Naive B cell (primary cell): ENCODE results near the gene ZNF213. TPM values are rescaled to one million over a fixed set of nuclear protein-coding genes. Genes with fewer than 3 reads are reported as not detected.
A peak's percentile ranks its signal among the peaks of the same experiment; 100 is the strongest.

Source experiments
- ATAC-seq, 2 donors: fragments of 150-1000 bp; cut with Tn5 transposase; 2 replicates each; pipeline ENCODE4 v1.10.0; 2021; ENCODE audit warnings: low read depth in 2 of 2, mild to moderate bottlenecking in 2 of 2, moderate library complexity in 2 of 2
- DNase-seq: peaks from one replicate; pipeline ENCODE4 v3.0.0; 2022
- H3K27ac Mint-ChIP-seq, 6 donors: one replicate each; pipeline ENCODE4 v1.8.0; 2020 to 2022; ENCODE audit warnings: mild to moderate bottlenecking in 6 of 6, mixed read lengths in 6 of 6, moderate library complexity in 5 of 6, inconsistent platforms in 2 of 6
- H3K27me3 Mint-ChIP-seq, 3 donors: one replicate each; pipeline ENCODE4 v1.8.0; 2021 to 2022; ENCODE audit warnings: mixed read lengths in 3 of 3, mild to moderate bottlenecking in 1 of 3
- H3K36me3 Mint-ChIP-seq, 2 donors: one replicate each; pipeline ENCODE4 v1.8.0; 2020 to 2022; ENCODE audit warnings: mixed read lengths in 2 of 2, inconsistent platforms in 1 of 2, mild to moderate bottlenecking in 1 of 2
- H3K4me1 Mint-ChIP-seq, 3 donors: one replicate each; pipeline ENCODE4 v1.8.0; 2020 to 2022; ENCODE audit warnings: mixed read lengths in 3 of 3, inconsistent platforms in 1 of 3, mild to moderate bottlenecking in 1 of 3, moderate library complexity in 1 of 3
- H3K4me3 Mint-ChIP-seq, 8 donors: one replicate each; pipeline ENCODE4 v1.8.0; 2020 to 2022; ENCODE audit warnings: mild to moderate bottlenecking in 8 of 8, mixed read lengths in 8 of 8, moderate library complexity in 8 of 8, inconsistent platforms in 2 of 8
- H3K9me3 Mint-ChIP-seq, 7 donors: one replicate each; pipeline ENCODE4 v1.8.0; 2020 to 2022; ENCODE audit warnings: mixed read lengths in 7 of 7, mild to moderate bottlenecking in 5 of 7, inconsistent platforms in 2 of 7, moderate library complexity in 1 of 7
- polyA plus RNA-seq, 6 donors: library from polyadenylated mRNA; unstranded; fragments of 300-500 nt; fragmentation: Illumina TruSeq; gene quantifications; one replicate each; pipeline ENCODE4 v1.2.3, GENCODE V29; 2021; ENCODE audit warnings: low read depth in 6 of 6

The ZNF213 gene
- polyA plus RNA-seq, 6 donors from 2014 or later = 0.38 to 2.7 (median 1.6) TPM; not detected in 1

DNA sequence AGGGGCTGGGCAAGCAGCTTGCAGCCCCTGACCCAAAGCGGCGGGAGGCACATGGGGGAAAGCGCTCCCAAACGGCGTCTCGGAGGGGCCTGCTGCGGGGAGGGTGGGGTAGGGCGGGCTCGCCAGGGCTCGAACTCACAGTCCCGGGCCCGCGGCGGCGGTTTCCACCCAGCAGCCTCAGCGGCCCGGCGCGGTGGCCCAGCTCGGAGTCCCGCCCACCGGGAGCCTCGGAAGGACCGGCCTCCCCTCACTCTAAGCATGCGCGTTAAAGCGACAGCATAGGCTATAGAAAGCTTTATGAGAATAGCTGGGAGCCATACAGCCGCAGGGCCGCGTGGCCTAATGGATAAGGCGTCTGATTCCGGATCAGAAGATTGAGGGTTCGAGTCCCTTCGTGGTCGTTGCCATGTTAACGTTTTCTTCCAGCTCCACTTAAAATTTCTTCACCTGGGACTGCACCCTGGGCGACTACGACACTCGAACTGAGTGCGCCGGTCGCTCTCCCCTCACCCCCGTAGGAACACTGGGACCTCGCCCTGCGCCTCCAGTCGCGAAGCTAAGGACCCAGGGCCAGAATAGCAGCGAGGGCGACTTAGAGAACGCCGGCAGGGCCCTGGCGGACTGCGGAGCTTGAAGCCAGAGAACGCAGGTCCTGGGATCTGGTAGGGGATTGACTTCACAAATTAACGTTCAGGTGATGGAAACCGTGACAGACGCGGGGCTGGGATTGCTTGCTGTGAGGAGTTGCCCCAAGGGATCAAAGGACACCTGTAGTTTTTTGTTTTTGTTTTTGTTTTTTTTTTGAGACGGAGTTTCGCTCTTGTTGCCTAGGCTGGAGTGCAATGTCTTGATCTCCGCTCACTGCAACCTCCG is 15.8 kb downstream of the ZNF213 start:
- peak; percentile 83 to 90 for ATAC-seq

DNA sequence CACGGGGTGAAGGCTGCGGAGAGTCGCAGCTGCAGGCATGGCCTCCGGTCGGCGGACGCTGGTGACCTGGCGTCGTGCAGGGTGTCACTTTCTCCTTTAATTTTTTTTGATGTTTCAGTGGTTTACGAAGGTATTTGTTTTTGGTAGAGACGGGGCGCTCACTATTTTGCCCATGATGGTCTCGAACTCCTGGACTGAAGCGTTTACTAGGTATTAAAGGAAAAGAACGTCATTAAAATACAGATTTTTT is 17.1 kb downstream of the ZNF213 start:
- Mint-ChIP-seq H3K27me3 (peaks cover 0 to 10% (median 4%) of the 10 kb centered on the region in 3 donors), H3K36me3 (no peaks in the 10 kb centered on the region), H3K4me1 (peaks cover 25 to 33% (median 27%) of the 10 kb centered on the region in 3 donors), H3K27ac (peak overlapping the region in 5 of 6 donors; percentile 63 to 99 (median 89)), H3K4me3 (peak overlapping the region; percentile 72 to 91 (median 87)), H3K9me3 (peaks cover 2 to 24% (median 12%) of the 10 kb centered on the region in 7 donors)
- DNase-seq (no peak), ATAC-seq (no peak)

More for the DNA sequence above, 15.8 kb downstream of the ZNF213 start:
- Mint-ChIP-seq H3K9me3 (peaks cover 2 to 20% (median 10%) of the 10 kb centered on the region in 7 donors), H3K4me3 (peak overlapping the region; percentile 87 to 98 (median 90)), H3K36me3 (no peaks in the 10 kb centered on the region), H3K27me3 (peaks cover 0 to 10% (median 4%) of the 10 kb centered on the region in 3 donors), H3K27ac (peak overlapping the region; percentile 33 to 98 (median 96)), H3K4me1 (peaks cover 25 to 33% (median 27%) of the 10 kb centered on the region in 3 donors)
- DNase-seq = peak; percentile 90

DNA sequence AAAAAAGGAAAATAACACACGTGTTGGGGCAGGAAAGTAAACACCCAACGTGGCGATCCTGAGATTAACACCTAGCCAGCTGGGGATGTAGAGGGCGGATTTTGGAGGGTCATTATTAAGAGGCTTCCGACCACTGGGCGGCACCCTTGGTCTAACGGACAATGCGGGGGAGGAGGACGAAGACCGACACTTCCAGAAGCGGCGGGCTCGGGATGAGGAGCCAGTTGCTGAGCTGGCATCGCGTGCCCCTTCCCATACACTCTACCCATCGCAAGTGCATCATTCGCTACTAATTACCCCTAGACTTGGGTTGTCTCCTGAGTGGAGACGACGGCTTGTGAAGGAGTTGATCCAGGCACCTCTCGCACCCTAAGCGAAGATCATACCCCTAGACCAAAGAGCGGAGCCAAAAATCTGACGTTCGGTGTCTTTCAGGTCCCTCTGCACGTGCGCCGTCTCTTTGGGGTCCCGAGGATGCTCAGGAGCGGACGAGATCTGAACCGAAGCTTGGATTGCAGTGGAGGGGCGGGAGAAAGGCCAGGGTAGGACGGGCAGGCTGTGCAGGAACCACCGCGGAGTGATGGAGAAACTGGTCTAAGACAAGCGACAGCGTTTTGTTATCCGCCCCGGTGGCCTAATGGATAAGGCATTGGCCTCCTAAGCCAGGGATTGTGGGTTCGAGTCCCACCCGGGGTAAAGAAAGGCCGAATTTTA is 17.6 kb downstream of the ZNF213 start:
- Mint-ChIP-seq H3K9me3 (peaks cover 4 to 27% (median 15%) of the 10 kb centered on the region in 7 donors), H3K27ac (peak overlapping the region; percentile 63 to 99 (median 92)), H3K27me3 (peaks cover 0 to 8% (median 4%) of the 10 kb centered on the region in 3 donors), H3K4me3 (peak overlapping the region; percentile 72 to 91 (median 87)), H3K4me1 (peaks cover 29 to 38% (median 31%) of the 10 kb centered on the region in 3 donors), H3K36me3 (no peaks in the 10 kb centered on the region)
- ATAC-seq (peak in 1 of 2 donors; percentile 10), DNase-seq (peak; percentile 48)

DNA sequence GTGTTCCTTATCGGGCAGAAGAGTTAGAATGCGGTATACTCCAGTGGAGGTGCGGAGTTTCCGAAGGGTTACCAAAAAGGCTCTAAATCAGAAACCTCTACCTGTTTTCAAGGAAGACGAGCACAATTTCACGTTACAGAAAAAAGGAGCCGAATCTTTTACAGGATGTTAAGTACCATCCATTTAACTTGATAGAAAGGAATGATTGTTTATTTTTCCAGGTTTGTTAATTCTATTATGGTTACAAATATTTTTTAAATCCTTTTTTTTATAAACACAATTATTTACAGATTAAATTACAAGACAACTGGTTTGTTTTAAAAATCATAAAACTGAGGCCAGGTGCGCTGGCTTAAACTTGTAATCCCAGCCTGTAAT is 18.2 kb downstream of the ZNF213 start:
- peaks cover 4 to 32% (median 16%) of the 10 kb centered on the region in 7 donors for H3K9me3 Mint-ChIP-seq
- H3K27ac Mint-ChIP-seq = peak overlapping the region in 5 of 6 donors; percentile 40 to 99 (median 89)
- H3K4me3 Mint-ChIP-seq = peak overlapping the region; percentile 72 to 91 (median 87)
- DNase-seq (no peak), ATAC-seq (no peak)
- peaks cover 0 to 5% (median 4%) of the 10 kb centered on the region in 3 donors for H3K27me3 Mint-ChIP-seq
- no peaks in the 10 kb centered on the region for H3K36me3 Mint-ChIP-seq
- peaks cover 35 to 43% (median 36%) of the 10 kb centered on the region in 3 donors for H3K4me1 Mint-ChIP-seq

DNA sequence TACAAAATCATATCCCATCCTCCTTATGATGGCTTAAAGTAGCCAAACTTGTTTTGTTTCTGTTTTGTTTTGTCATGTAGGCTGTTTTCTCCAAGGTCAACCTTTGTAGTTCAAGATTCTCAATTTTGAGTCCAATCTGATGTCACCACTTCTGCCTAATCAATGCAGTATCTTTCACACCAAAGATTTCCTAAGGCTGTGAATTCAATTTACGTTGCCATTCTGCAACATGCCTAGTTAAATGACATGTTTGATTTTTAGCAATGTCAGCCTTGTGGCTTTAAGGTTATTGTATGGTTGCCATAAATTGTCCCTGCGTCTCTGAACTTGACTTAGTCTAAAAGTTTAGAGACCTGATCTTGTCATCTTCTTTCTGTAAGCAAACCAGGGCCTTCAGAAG is 20.4 kb downstream of the ZNF213 start:
- Mint-ChIP-seq H3K27ac (peak overlapping the region in 2 of 6 donors; percentile 39 to 42), H3K4me3 (peak overlapping the region in 2 of 8 donors; percentile 2 to 64)

DNA sequence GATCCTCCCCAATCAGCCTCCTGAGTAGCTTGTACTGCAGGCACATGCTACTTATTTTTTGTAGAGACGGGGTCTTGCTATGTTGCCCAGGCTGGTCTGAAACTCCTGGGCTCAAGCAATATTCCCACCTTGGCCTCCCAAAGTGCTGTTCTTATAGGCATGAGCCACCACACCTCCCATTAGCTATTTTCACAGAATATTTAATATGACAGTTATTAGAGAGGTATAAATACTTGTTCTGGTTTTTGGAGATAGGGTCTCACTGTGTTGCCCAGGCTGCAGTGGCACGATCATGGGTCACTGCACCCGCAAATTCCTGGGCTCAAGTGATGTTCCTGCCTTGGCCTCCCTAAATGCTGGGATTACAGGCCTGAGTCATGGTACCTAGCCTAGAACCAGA is 21.1 kb downstream of the ZNF213 start:
- peaks cover 4 to 32% (median 16%) of the 10 kb centered on the region in 7 donors for H3K9me3 Mint-ChIP-seq
- peaks cover 29 to 46% (median 39%) of the 10 kb centered on the region in 3 donors for H3K4me1 Mint-ChIP-seq
- peaks cover 0 to 4% of the 10 kb centered on the region in 2 donors for H3K36me3 Mint-ChIP-seq
- no peak overlapping the region for H3K27ac Mint-ChIP-seq
- peak overlapping the region in 2 of 8 donors; percentile 64 to 74 for H3K4me3 Mint-ChIP-seq
- no peak for DNase-seq
- H3K27me3 Mint-ChIP-seq = peaks cover 0 to 5% (median 0%) of the 10 kb centered on the region in 3 donors
- no peak for ATAC-seq

More for the DNA sequence above, 20.4 kb downstream of the ZNF213 start:
- ATAC-seq = no peak
- H3K36me3 Mint-ChIP-seq = peaks cover 0 to 4% of the 10 kb centered on the region in 2 donors
- peaks cover 34 to 51% (median 44%) of the 10 kb centered on the region in 3 donors for H3K4me1 Mint-ChIP-seq
- peaks cover 0 to 5% (median 4%) of the 10 kb centered on the region in 3 donors for H3K27me3 Mint-ChIP-seq
- peaks cover 4 to 32% (median 16%) of the 10 kb centered on the region in 7 donors for H3K9me3 Mint-ChIP-seq
- no peak for DNase-seq

DNA sequence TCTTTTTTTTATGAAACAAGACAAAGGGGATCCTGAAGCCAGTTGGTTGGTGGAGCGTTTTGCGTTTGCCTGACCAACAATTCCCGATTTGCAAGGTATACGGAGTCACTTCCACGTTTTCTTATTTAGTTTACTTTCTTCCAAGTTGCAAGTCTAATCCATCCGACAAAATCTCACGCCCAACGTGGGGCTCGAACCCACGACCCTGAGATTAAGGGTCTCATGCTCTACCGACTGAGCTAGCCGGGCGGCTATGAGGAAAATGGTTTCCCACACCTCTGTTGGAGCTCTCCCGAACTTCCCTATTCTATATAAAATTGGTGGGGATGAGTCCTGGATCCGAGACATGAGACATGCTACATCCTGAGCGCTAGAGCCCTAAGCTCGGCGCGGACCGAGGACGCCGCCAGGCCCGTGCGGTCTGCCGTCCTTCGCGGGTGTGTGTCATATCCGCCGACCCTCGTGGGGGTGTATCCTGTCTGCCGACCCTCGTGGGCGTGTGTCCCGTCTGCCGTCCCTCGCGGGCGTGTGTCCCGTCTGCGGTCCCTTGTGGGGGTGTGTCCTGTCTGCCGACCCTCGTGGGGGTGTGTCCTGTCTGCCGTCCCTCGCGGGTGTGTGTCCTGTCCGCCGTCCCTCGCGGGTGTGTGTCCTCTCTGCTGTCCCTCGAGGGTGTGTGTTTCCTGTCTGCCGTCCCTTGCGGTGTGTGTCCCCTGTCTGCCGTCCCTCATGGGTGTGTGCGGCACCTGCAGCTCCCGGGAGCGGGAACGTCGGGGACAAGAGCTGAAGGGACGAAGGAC is 22.6 kb downstream of the ZNF213 start:
- DNase-seq (peak; percentile 65), ATAC-seq (peak; percentile 11 to 30)
- peaks cover 22 to 38% (median 29%) of the 10 kb centered on the region in 3 donors for H3K4me1 Mint-ChIP-seq
- peaks cover 0 to 4% of the 10 kb centered on the region in 2 donors for H3K36me3 Mint-ChIP-seq
- peaks cover 4 to 32% (median 16%) of the 10 kb centered on the region in 7 donors for H3K9me3 Mint-ChIP-seq
- H3K4me3 Mint-ChIP-seq = peak overlapping the region; percentile 88 to 95 (median 93)
- peaks cover 0 to 4% (median 0%) of the 10 kb centered on the region in 3 donors for H3K27me3 Mint-ChIP-seq
- H3K27ac Mint-ChIP-seq = peak overlapping the region; percentile 79 to 99 (median 95)

DNA sequence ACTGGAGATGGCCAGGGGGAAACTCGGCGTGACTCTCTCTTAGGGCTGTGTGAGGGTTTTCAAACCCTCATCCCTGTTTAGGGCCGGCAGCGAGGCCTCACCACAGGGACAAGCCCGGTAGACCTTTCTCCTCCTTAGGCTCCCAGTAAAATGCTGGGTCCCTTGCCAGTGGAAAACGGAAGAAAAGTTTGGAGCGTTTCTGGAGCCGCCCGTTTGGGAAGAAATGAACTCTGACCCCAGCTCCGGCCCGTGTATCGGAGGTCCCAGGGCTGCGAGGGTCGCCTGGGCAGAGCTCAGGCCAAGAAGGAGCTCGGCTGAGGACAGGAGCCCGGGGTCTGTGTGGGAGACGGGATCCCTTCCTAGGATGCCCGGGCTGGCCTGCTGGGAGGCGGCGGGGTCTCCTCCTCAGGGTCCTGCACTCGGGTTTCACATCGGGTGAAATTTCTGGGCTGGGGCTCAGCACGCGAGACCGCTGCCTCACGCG is 23.2 kb downstream of the ZNF213 start:
- peaks cover 0 to 4% of the 10 kb centered on the region in 2 donors for H3K36me3 Mint-ChIP-seq
- H3K4me1 Mint-ChIP-seq = peaks cover 17 to 32% (median 25%) of the 10 kb centered on the region in 3 donors
- peak overlapping the region; percentile 88 to 95 (median 93) for H3K4me3 Mint-ChIP-seq
- no peak for ATAC-seq
- peak overlapping the region; percentile 79 to 99 (median 95) for H3K27ac Mint-ChIP-seq
- peaks cover 4 to 28% (median 12%) of the 10 kb centered on the region in 7 donors for H3K9me3 Mint-ChIP-seq
- H3K27me3 Mint-ChIP-seq = peaks cover 0 to 6% (median 5%) of the 10 kb centered on the region in 3 donors
- no peak for DNase-seq

DNA sequence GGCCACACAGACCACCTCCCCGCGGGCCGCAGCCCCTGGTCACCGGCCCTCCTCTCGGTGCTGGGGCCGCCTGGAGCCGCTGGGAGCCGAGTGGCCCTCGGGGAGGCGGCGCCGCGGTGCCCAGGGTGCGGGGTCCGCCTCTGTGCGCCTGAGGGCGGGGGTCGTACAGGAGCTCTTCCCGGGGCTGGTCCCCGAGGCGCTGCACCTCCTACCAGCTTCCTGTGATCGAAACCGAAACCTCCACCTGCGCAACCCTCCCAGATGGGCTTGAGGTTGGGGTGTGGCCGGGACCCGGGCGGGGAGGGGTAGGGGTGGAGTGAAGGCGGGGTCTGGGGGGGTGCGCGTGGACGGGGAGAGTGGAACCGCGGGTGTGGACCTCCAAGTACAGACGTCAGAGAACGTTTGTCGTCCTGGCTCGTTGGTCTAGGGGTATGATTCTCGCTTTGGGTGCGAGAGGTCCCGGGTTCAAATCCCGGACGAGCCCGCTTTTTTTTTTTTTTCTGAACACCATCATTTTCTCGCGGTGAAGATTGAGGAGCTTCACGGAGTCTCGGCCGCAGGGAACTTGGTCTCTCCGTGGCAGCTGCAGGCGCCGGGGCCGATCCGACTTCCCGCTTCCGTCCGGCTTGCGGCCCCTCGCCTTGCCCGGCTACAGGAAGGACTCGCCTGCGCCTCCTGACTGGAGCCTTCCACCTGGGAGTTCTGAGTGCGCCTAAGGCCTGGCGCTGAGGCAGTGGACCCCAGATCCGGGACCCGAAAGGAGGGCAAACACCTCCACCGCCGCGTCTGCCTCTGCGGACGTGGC is 23.9 kb downstream of the ZNF213 start:
- peaks cover 0 to 4% of the 10 kb centered on the region in 2 donors for H3K36me3 Mint-ChIP-seq
- H3K27ac Mint-ChIP-seq = peak overlapping the region; percentile 70 to 99 (median 98)
- ATAC-seq = peak; percentile 83 to 84

DNA sequence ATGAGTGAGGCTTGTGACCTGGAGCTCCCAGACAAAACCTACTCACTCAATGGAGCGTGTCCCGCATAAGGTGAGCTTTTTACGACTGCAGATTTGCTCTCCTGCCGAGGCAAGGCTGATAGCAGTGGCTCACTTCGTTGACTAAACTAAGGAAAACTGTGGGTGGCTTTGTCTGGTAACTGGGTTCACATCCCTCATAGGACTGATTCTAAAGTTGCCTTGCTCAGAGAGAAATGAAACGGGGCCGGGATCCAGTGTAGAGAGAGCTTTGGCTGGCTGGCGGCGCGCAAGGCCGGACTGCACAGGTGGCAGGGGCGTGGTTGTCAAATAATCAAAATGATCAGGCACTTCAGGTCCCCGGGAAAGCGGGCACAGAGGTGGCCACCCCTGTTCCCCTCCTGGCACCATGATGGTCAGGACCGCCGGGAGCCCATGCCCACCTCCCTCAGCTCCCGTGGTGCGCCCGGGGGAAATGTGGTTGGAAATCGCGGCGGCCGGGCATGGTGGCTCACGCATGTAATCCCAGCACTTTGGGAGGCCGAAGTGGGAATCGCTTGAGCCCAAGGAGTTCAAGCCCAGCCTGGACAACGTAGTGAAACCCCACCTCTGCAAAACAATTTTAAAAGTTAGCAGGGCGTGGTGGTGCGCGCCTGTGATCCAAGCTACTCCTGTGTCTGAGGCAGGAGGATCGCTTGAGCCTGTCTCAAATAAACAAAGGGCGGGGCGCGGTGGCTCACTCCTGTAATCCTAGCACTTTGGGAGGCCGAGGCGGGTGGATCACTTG is 26.6 kb downstream of the ZNF213 start:
- peaks cover 0 to 8% (median 5%) of the 10 kb centered on the region in 7 donors for H3K9me3 Mint-ChIP-seq
- H3K27ac Mint-ChIP-seq = peak overlapping the region in 1 of 6 donors; percentile 70
- DNase-seq (no peak), ATAC-seq (no peak)
- H3K4me3 Mint-ChIP-seq = peak overlapping the region in 5 of 8 donors; percentile 45 to 81 (median 72)
- H3K4me1 Mint-ChIP-seq = peaks cover 23 to 35% (median 34%) of the 10 kb centered on the region in 3 donors
- H3K27me3 Mint-ChIP-seq = peaks cover 0 to 18% (median 5%) of the 10 kb centered on the region in 3 donors
- H3K36me3 Mint-ChIP-seq = peaks cover 0 to 4% of the 10 kb centered on the region in 2 donors

More for the DNA sequence above, 23.9 kb downstream of the ZNF213 start:
- peak; percentile 79 for DNase-seq
- H3K4me3 Mint-ChIP-seq = peak overlapping the region; percentile 90 to 97 (median 94)
- peaks cover 17 to 32% (median 25%) of the 10 kb centered on the region in 3 donors for H3K4me1 Mint-ChIP-seq
- peaks cover 0 to 9% (median 5%) of the 10 kb centered on the region in 3 donors for H3K27me3 Mint-ChIP-seq
- H3K9me3 Mint-ChIP-seq = peaks cover 4 to 25% (median 12%) of the 10 kb centered on the region in 7 donors
